CD4-positive, alpha-beta T cell treated with Interleukin-4 for 1 hour (primary cell): ENCODE data around the gene CDPF1.

ENCODE experiments used
- DNase-seq, 2 donors: peaks; one replicate each; pipeline ENCODE4 v3.0.0-alpha.2; 2020 to 2022

The CDPF1 gene

DNA sequence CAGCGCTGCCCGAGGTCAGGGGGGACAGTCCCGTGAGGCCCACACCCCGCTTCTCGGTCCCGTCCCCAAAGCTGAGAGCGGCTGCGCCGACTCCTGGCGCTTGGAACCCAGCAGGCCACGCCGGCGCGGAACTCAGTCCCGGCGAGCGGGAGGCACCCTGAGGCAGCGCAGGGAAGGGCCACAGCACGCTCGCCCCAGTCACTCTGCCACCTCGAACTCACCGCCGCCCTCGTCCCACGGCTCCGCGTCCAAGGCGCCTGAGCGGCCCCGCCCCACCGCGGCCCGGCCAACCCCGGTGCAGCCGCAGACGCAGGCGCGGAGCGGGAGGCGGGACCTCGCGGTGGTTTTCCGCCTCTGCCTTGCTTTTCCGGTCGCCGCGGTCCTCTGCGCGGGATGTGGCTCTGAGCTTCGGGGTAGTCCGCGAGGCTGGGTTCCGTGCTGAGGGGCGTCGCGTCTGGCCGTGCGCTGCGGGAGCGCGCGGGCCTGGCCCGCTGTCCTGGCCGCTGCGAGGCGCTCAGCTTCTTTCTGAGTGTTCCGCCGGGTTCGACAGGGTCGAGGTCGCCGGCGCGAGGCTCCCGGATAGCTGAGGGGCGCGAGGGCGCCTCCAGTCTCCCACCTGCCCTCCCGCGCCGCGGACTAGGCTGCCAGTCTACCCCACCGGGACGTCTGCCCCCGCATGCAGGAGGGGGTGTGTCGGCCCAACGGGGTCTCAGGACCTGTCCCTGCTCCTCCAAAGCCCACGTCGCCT lies at the start of gene CDPF1:
TSS of gene CDPF1 (minus strand) at position 259 of the 748 bp plus-strand sequence. CDS start 2,009 bp downstream, outside the sequence.
- DNase-seq, result peak; percentile 89 to 90

DNA sequence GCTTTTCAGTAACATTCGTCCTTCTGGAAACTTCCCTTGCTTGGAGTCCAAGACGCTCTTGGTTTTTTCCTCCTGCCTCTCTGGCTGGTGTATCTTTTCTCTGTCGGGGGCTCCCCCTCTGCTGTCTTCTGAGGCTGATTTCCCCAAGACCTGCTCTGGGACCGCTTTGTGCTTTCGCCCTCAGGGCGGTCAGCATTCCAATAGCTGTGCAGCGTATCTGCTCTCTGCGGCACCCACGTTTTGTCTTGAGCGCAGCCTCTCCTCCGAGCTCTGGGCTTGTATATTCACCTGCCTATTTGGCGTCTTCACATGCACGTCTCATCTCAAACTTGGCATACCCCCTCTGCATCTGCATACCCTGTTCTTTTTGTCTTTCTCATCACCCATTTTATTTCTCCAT lies 49.0 kb upstream of the CDPF1 start:
- no peak for DNase-seq

DNA sequence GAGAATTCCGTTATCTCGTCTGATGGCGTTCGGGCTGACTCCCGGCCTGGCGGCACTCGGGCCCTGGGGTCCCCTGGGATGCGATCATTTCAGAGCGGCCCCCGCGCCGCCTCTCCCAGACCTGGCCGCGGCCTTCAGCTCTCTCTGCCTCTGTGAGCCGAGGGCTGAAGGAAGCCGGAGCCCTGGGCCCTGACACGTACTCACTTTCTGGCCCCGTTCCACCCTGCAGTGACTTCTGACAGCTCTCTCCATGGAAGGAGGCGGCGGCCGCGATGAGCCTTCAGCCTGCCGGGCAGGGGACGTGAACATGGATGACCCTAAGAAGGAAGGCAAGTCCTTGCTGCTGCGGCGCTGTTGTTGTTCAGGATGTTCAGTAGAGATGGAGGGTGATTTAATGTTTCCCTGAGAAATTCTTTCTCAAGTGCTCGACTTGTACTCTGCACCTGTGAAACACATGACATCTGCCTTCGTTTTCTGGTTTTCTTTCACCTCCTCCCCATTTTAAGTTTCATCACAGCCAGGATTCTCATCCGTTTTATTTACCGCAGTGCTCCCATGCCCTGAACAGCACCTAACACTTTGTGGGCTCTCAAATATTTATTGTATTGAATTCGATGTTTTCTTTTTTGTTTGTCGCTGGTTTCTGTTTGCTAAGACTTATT lies 47.2 kb upstream of the CDPF1 start:
- DNase-seq, result no peak

GRCh38 chr22:46296257-46297150 lies 46.4 kb upstream of the CDPF1 start, which contains the start of gene GTSE1:
Gene GTSE1, plus strand, starts transcription at chr22:46296870. Its CDS starts 531 bp downstream, at chr22:46297401.
- DNase-seq, result peak; percentile 98 to 99

DNA sequence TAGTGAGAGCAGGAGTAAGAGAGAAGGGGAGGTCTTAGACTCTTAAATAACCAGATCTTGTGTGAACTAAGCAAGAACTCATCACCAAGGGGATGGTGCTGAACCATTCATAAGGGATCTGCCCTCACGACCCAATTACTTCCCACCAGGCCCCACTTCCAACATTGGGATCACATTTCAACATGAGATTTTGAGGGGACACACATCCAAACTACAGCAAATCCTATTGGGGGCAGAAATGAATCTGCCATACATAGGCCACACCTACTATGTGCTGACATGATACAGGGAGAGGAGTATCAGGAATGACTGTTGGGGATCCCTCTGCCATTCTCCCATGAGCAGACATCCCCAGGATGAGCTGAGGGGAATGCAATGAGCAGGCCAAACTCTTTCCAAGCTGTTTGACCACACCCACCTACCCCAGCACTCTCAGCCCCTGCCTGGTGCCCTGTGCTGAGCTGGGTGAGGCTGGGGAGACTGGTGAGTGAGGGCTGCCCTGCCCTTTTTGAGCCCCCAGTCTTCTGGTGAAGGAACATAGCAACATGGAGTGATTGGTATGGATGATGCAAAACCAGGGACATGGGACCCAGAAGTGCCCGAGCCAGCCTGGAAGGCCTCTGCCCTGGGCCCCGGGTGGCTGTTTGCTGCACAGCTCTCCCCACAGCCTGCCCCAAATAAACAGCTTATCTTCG lies 45.3 kb upstream of the CDPF1 start:
- no peak for DNase-seq

DNA sequence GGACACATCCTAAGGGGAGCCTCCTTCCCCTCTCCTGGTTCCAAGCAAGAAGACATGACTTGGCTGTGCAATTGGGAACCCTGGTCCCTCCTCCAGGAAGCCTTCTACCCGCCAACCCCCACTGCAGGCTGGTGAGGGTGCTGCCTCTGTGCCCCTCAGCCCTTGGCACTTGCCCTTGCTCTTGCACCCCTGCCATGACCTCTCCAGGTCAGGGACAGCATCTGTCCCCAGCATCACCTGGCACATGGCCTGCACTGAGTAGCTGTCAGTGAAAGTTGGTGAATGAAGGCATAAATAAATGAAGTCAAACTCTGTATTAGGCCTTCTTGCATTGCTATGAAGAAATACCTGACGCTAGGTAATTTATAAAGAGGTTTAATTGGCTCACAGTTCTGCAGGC lies 44.7 kb upstream of the CDPF1 start:
- DNase-seq, result no peak

GRCh38 chr22:46293577-46294260 lies 43.6 kb upstream of the CDPF1 start:
- DNase-seq, result peak in 1 of 2 donors; percentile 31

- DNase-seq, result no peak
These were observed 42.6 kb upstream of the CDPF1 start for GRCh38 chr22:46292732-46293131.

GRCh38 chr22:46292173-46292572 lies 42.1 kb upstream of the CDPF1 start:
- DNase-seq, result no peak

GRCh38 chr22:46290843-46291785 lies 41.0 kb upstream of the CDPF1 start:
- no peak for DNase-seq

DNA sequence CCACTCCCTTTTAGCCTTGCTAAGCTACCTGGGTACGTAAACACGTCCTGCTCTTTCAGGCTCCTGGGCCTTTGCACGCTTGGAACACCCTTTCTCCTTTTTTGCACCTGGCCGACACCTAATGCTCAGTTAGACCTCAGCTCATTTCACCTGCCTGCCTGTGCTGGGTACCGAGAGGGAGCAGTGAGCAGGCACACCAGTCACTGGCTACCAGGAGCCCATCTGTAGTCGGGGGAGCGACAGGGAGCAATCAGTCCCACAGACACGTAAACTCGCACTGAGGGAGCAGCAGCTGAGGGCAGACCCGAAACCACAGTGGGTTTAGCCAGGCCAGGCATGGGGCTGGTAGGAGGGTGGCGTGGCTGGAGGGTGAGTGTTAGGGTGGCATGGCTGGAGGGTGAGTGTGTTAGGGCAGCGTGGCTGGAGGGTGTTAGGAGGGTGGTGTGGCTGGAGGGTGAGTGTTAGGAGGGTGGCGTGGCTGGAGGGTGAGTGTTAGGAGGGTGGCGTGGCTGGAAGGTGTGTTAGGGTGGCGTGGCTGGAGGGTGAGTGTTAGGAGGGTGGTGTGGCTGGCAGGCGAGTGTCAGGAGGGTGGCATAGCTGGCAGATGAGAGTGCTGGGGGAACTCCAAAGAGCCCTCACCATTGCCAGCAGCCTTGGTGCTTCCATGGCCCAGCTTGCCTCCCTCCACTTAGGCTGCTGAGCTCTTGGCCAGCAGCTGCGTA lies 40.2 kb upstream of the CDPF1 start:
- DNase-seq, result peak in 1 of 2 donors; percentile 17

GRCh38 chr22:46289244-46289891 lies 39.3 kb upstream of the CDPF1 start:
- DNase-seq, result peak; percentile 52 to 53

DNA sequence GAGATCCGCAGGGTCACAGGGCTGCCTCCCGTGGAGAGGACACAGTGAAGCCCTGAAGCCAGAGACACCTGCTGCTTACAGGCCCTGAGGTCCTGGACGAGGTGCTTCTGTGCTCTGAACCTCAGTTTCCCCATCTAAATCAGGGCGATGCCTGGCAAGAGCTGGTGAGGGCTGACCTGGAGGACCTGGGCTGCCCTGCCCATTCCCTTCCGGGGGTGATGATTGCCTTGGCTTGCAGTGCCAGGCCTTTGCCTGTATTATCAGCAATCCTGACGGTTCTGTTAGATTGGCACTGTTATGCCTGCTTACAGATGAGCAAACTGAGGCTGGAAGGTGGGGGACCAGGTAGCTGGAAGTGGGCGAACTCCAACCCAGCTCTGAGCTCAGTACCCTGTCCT lies 38.8 kb upstream of the CDPF1 start:
- DNase-seq, result no peak

GRCh38 chr22:46287873-46288751 lies 38.0 kb upstream of the CDPF1 start:
- DNase-seq, result peak; percentile 50 to 62

- no peak for DNase-seq
These were observed 37.1 kb upstream of the CDPF1 start for GRCh38 chr22:46286941-46287872.

- no peak for DNase-seq
These were observed 35.9 kb upstream of the CDPF1 start for GRCh38 chr22:46286006-46286405.
